ENCODE results near the gene GPC3.

- TF ChIP-seq CTCF (conservative IDR thresholded peaks at IDR 0.05 in 1 of 2, IDR thresholded peaks at IDR 0.05 in 1 of 2; ENCODE audit: extremely low read depth in 1 of 2, insufficient read depth in 1 of 2, low read depth in 1 of 2, low read length in 2 of 2), result no peak
- no peak for TF ChIP-seq EZH2 (IDR thresholded peaks at IDR 0.05; ENCODE audit: borderline replicate concordance, low read length)
Observed at GRCh38 chrX:133878710-133879109, 106.7 kb downstream of the GPC3 start.
